K562 (cell line): ENCODE data around the gene NRARP. TPM values are rescaled to one million over a fixed set of nuclear protein-coding genes. Genes with fewer than 3 reads are reported as not detected.

ENCODE experiments used
- ASH1L ChIP-seq: fragments of 450-650 bp; IDR thresholded peaks from 2 replicates; pipeline ENCODE4 v1.6.1; 2018; ENCODE audit warnings: borderline replicate concordance, mild to moderate bottlenecking, low read depth; ENCODE audit not compliant: partially characterized antibody
- BCL6 ChIP-seq: fragments of 250-450 bp; sonication (Bioruptor Pico); IDR thresholded peaks from 2 replicates; pipeline ENCODE4 v1.4.0; 2020
- FOXA3 ChIP-seq, 2 experiments: fragments of 450-650 bp in 1 of 2; sonication (generic) in 1 of 2; formaldehyde crosslinking; IDR thresholded peaks in 1 of 2; conservative IDR thresholded peaks in 1 of 2; 2 replicates each; pipeline versions ENCODE4 v1.4.0 to v1.8.0; 2020 to 2022; ENCODE audit warnings: mild to moderate bottlenecking in 2 of 2, missing genetic modification reagents in 1 of 2
- GATA2 ChIP-seq: sonication (generic); formaldehyde crosslinking; IDR thresholded peaks from 2 replicates; pipeline ENCODE4 v1.4.0; 2020; ENCODE audit warnings: mild to moderate bottlenecking, missing genetic modification reagents
- HCFC1 ChIP-seq: IDR thresholded peaks from 2 replicates; pipeline ENCODE4 v1.6.1; 2012; ENCODE audit warnings: low read depth, low read length, improper control_type of control experiment
- HDAC1 ChIP-seq, 2 experiments: fragments of 450-650 bp; IDR thresholded peaks; 2 replicates each; pipeline ENCODE4 v1.6.1; 2016 to 2017; ENCODE audit warnings: inconsistent platforms in 1 of 2, mild to moderate bottlenecking in 1 of 2, moderate library complexity in 1 of 2
- RBM34 ChIP-seq: fragments of 200-400 bp; formaldehyde crosslinking; IDR thresholded peaks from 2 replicates; pipeline ENCODE4 v1.6.1; 2018; ENCODE audit warnings: low read length, borderline replicate concordance; ENCODE audit not compliant: insufficient read depth
- SMAD3 ChIP-seq: fragments of 450-650 bp; formaldehyde crosslinking; conservative IDR thresholded peaks from 2 replicates; pipeline ENCODE4 v1.4.0; 2020; ENCODE audit warnings: mild to moderate bottlenecking
- THAP12 ChIP-seq: fragments of 250-450 bp; sonication (Bioruptor Pico); IDR thresholded peaks from 2 replicates; pipeline ENCODE4 v1.9.0; 2021; ENCODE audit warnings: mild to moderate bottlenecking, inconsistent platforms
- YBX1 ChIP-seq: fragments of 450-650 bp; IDR thresholded peaks from 2 replicates; pipeline ENCODE4 v1.7.1; 2016; ENCODE audit warnings: mild to moderate bottlenecking
- ZBED1 ChIP-seq: IDR thresholded peaks from 2 replicates; pipeline ENCODE4 v1.6.1; 2014
- ZNF318 ChIP-seq, 2 experiments: fragments of 450-650 bp; IDR thresholded peaks; 2 replicates each; pipeline ENCODE4 v1.6.1; 2016; ENCODE audit warnings: mild to moderate bottlenecking in 2 of 2, borderline replicate concordance in 1 of 2, low read depth in 1 of 2, moderate library complexity in 1 of 2
- ZNF696 ChIP-seq: fragments of 250-450 bp; sonication (Bioruptor Pico); conservative IDR thresholded peaks from 2 replicates; pipeline ENCODE4 v1.4.0; 2020; ENCODE audit warnings: mild to moderate bottlenecking, moderate library complexity
- ZNF764 ChIP-seq: fragments of 250-450 bp; sonication (Bioruptor Pico); IDR thresholded peaks from 2 replicates; pipeline ENCODE4 v1.4.0; 2020; ENCODE audit warnings: low read depth, mild to moderate bottlenecking, moderate library complexity
- polyA plus RNA-seq, 8 experiments: library from polyadenylated mRNA; depleted of rRNA in 4 of 8; stranded (reverse) in 5 of 8; unstranded in 3 of 8; fragments of >200 nt; fragmentation: Nextera tagmentation in 2 of 8; fragmentation: Illumina TruSeq in 1 of 8; extraction: Ambion mirVana in 2 of 8; extraction: Trizol in 1 of 8; gene quantifications; 2 replicates each; pipeline versions ENCODE4 v1.2.1 to v1.2.3, GENCODE V29; 2011 to 2014; ENCODE audit warnings: inconsistent platforms in 1 of 8, missing spikeins in 1 of 8
- total RNA-seq, 7 experiments: library from RNA; depleted of rRNA in 6 of 7; stranded (reverse); fragments of >200 nt in 6 of 7; fragmentation: Illumina TruSeq in 2 of 7; extraction: Trizol in 2 of 7; gene quantifications; 2 replicates each; pipeline versions ENCODE4 v1.2.1 to v1.2.3, GENCODE V29; 2011 to 2021; ENCODE audit warnings: low replicate concordance in 1 of 7
- TF ChIP-seq, protein P1 (sequence below): fragments of 450-650 bp; IDR thresholded peaks from 2 replicates; pipeline ENCODE4 v1.7.1; 2018; ENCODE audit warnings: mild to moderate bottlenecking, low read depth; ENCODE audit not compliant: partially characterized antibody

Gene NRARP
- total and polyA plus RNA-seq, 9 of the 15 experiments (the other 6 are each of a cell fraction or from before 2014, with no cell fraction given) = 2.0 to 24.5 (median 7.2) TPM; not detected in 2

DNA sequence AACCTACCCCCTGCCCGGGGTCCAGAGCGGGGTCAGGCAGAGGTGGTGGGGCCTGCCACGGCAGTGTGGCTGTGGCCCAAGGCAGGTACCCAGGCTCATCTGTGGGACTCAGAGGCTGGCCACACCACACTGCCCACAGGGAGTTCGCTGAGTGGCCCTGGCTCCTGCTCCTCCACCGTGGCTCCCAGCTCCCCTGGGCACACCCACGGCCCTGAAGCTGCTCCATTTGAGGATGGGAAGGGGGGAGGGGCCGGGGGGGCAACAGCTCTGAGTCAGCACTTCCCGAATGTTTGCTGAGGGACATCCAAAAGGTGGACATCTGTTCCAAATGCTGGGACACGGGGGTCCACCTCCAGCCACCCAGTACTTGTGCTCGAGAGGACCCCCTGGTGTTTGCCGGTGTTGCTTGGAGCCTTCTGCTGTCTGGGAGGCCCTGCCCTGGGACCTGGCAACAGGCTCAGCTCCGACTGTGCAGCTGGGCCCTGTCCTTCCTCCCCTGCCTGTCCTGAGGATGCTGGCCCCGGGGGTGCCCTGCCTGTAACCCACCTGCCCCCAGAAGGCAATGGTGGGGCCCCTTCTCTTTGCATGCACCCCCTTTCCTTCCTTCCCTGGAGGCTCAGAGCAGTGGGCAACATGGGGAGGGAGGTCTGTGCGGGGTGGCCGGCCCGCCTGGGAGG is 2.5 kb upstream of the NRARP start (continued):
- no peak for TF ChIP-seq ZNF318 (IDR thresholded peaks at IDR 0.05; ENCODE audit: borderline replicate concordance in 1 of 2, low read depth in 1 of 2)
- no peak for TF ChIP-seq GATA2 (CRISPR knock-in tag)
- no peak for TF ChIP-seq SMAD3 (CRISPR knock-in tag)
- TF ChIP-seq HDAC1 (IDR thresholded peaks at IDR 0.05) = no peak
- no peak for TF ChIP-seq ZNF764 (CRISPR knock-in tag)
- TF ChIP-seq FOXA3 (CRISPR knock-in tag; conservative IDR thresholded peaks at IDR 0.05 in 1 of 2, IDR thresholded peaks at IDR 0.05 in 1 of 2) = no peak
- TF ChIP-seq ZNF696 = no peak
- TF ChIP-seq RBM34 = no peak
- no peak for TF ChIP-seq YBX1
- TF ChIP-seq HCFC1 = no peak
- TF ChIP-seq THAP12 (CRISPR knock-in tag) = no peak
- no peak for TF ChIP-seq BCL6 (CRISPR knock-in tag)
- TF ChIP-seq ZBED1 = no peak
- TF ChIP-seq, protein P1, sequence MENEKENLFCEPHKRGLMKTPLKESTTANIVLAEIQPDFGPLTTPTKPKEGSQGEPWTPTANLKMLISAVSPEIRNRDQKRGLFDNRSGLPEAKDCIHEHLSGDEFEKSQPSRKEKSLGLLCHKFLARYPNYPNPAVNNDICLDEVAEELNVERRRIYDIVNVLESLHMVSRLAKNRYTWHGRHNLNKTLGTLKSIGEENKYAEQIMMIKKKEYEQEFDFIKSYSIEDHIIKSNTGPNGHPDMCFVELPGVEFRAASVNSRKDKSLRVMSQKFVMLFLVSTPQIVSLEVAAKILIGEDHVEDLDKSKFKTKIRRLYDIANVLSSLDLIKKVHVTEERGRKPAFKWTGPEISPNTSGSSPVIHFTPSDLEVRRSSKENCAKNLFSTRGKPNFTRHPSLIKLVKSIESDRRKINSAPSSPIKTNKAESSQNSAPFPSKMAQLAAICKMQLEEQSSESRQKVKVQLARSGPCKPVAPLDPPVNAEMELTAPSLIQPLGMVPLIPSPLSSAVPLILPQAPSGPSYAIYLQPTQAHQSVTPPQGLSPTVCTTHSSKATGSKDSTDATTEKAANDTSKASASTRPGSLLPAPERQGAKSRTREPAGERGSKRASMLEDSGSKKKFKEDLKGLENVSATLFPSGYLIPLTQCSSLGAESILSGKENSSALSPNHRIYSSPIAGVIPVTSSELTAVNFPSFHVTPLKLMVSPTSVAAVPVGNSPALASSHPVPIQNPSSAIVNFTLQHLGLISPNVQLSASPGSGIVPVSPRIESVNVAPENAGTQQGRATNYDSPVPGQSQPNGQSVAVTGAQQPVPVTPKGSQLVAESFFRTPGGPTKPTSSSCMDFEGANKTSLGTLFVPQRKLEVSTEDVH = no peak
- TF ChIP-seq ASH1L = no peak
